Nephron progenitor cell (in vitro differentiated cells): ENCODE measurements around the gene P3H1.
A peak's percentile ranks its signal among the peaks of the same experiment; 100 is the strongest.

Experiments
- DNase-seq: peaks from one replicate; pipeline ENCODE4 v3.0.0; 2021
- H3K27ac Mint-ChIP-seq: 2 replicates; pipeline ENCODE4 v1.8.0; 2021; ENCODE audit warnings: mild to moderate bottlenecking, moderate library complexity, mixed read lengths
- H3K27me3 Mint-ChIP-seq: 2 replicates; pipeline ENCODE4 v1.8.0; 2021; ENCODE audit warnings: mild to moderate bottlenecking, low read depth, mixed read lengths; ENCODE audit not compliant: poor library complexity
- H3K36me3 Mint-ChIP-seq: 2 replicates; pipeline ENCODE4 v1.8.0; 2021; ENCODE audit warnings: low read depth, mixed read lengths
- H3K4me1 Mint-ChIP-seq: 2 replicates; pipeline ENCODE4 v1.8.0; 2021; ENCODE audit warnings: mixed read lengths
- H3K4me3 Mint-ChIP-seq: 2 replicates; pipeline ENCODE4 v1.8.0; 2021; ENCODE audit warnings: mild to moderate bottlenecking, moderate library complexity, mixed read lengths
- H3K9me3 Mint-ChIP-seq: 2 replicates; pipeline ENCODE4 v1.8.0; 2021; ENCODE audit warnings: mild to moderate bottlenecking, moderate library complexity, mixed read lengths
- CTCF ChIP-seq: fragments of 200-600 bp; sonication (generic); IDR thresholded peaks from 2 replicates; pipeline ENCODE4 v1.5.0; 2021; ENCODE audit warnings: antibody characterized with exemption

P3H1 gene

GRCh38 chr1:42777852-42778251 lies 11.0 kb upstream of the P3H1 start:
- Mint-ChIP-seq H3K36me3 (peaks cover 87% of the 10 kb centered on the region), H3K27me3 (no peaks in the 10 kb centered on the region), H3K4me1 (no peaks in the 10 kb centered on the region), H3K27ac (no peak overlapping the region), H3K9me3 (no peaks in the 10 kb centered on the region), H3K4me3 (no peak overlapping the region)
- peak; percentile 70 for TF ChIP-seq CTCF
- peak; percentile 38 for DNase-seq

GRCh38 chr1:42776502-42776901 lies 9.7 kb upstream of the P3H1 start:
- no peak for DNase-seq
- Mint-ChIP-seq H3K4me1 (peaks cover 3% of the 10 kb centered on the region), H3K4me3 (no peak overlapping the region), H3K27me3 (no peaks in the 10 kb centered on the region), H3K27ac (no peak overlapping the region), H3K9me3 (no peaks in the 10 kb centered on the region), H3K36me3 (peaks cover 88% of the 10 kb centered on the region)
- no peak for TF ChIP-seq CTCF

- Mint-ChIP-seq H3K36me3 (peaks cover 83% of the 10 kb centered on the region), H3K4me3 (no peak overlapping the region), H3K27ac (no peak overlapping the region), H3K9me3 (no peaks in the 10 kb centered on the region), H3K4me1 (peaks cover 12% of the 10 kb centered on the region), H3K27me3 (no peaks in the 10 kb centered on the region)
- no peak for TF ChIP-seq CTCF
- DNase-seq: no peak
Measured at GRCh38 chr1:42774928-42775526, 8.2 kb upstream of the P3H1 start.

GRCh38 chr1:42773420-42773819 lies 6.6 kb upstream of the P3H1 start:
- Mint-ChIP-seq H3K9me3 (no peaks in the 10 kb centered on the region), H3K27ac (peak overlapping the region; percentile 3), H3K4me3 (no peak overlapping the region), H3K4me1 (peaks cover 21% of the 10 kb centered on the region), H3K27me3 (no peaks in the 10 kb centered on the region), H3K36me3 (peaks cover 84% of the 10 kb centered on the region)
- no peak for DNase-seq
- no peak for TF ChIP-seq CTCF

- peak overlapping the region; percentile 7 for H3K4me3 Mint-ChIP-seq
- no peaks in the 10 kb centered on the region for H3K27me3 Mint-ChIP-seq
- DNase-seq: no peak
- peaks cover 29% of the 10 kb centered on the region for H3K4me1 Mint-ChIP-seq
- H3K36me3 Mint-ChIP-seq: peaks cover 49% of the 10 kb centered on the region
- no peak overlapping the region for H3K27ac Mint-ChIP-seq
- TF ChIP-seq CTCF: no peak
- H3K9me3 Mint-ChIP-seq: no peaks in the 10 kb centered on the region
Measured at GRCh38 chr1:42769811-42770210, 3.0 kb upstream of the P3H1 start.

- Mint-ChIP-seq H3K27ac (no peak overlapping the region), H3K4me3 (no peak overlapping the region)
Measured at GRCh38 chr1:42768172-42768571, 1.3 kb upstream of the P3H1 start.

More at GRCh38 chr1:42768172-42768571, 1.3 kb upstream of the P3H1 start:
- TF ChIP-seq CTCF: no peak
- Mint-ChIP-seq H3K9me3 (no peaks in the 10 kb centered on the region), H3K4me1 (peaks cover 29% of the 10 kb centered on the region), H3K27me3 (no peaks in the 10 kb centered on the region), H3K36me3 (peaks cover 33% of the 10 kb centered on the region)
- no peak for DNase-seq
